Erythroblast (primary cell): Measurements from ENCODE around the gene POC1B.

ENCODE experiments used
- GATA1 ChIP-seq: IDR thresholded peaks from 2 replicates; pipeline ENCODE4 v1.6.1; 2011; ENCODE audit warnings: low read depth, mild to moderate bottlenecking, control low read depth, low read length, moderate library complexity
- POLR2A ChIP-seq: IDR thresholded peaks from 2 replicates; pipeline ENCODE4 v1.6.1; 2011; ENCODE audit warnings: mild to moderate bottlenecking, low read length

DNA sequence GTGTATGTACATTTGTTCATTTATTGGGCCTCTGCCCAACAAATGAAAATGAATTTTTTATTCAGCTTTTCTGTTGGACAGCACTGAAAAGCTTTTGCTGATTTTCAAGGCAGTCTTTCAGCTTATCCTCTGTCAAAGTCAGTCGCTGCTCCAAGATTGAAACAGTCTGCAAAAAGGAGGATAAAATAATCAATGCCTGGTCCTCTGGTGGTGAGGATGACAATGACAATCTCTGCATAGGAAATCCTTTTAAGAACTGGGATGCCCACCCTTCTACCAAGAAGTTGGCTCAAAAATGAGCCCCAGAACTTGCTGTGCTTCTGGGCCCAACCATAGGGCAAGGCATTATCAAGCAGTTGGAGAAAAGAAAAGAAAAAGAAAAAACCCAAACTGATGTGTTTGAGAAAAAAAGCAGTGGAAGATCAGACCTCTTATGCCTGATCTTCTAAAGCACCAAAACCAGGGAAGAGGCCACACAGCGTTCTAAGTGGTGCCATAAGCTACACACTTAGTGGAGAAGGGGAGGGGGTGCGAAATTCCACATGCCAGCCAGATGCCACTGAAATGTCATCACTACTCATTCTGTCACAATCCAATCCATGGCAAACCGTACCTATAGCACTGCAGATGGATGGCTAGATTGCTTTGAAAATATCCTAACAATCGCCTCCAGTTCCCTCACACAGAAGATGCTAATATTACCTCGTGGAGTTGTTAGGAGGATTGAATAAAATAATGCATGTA lies 104.6 kb downstream of the POC1B start:
- no peak for TF ChIP-seq POLR2A
- TF ChIP-seq GATA1: no peak
